BJ (cell line): ENCODE results near the gene SSRP1. TPM values are rescaled to one million over a fixed set of nuclear protein-coding genes. Genes with fewer than 3 reads are reported as not detected.

Experiments used
- CTCF ChIA-PET: fragments of 350-600 bp; formaldehyde crosslinking; extraction: SDS; loops from one replicate; lab custom pipeline; 2021; ENCODE audit warnings: antibody characterized with exemption, inconsistent platforms; lab: Yijun Ruan, JAX
- POLR2A ChIA-PET: fragments of 300-600 bp; sonication (Branson Sonifier 250); formaldehyde crosslinking; extraction: SDS; loops from one replicate; lab custom pipeline; 2021; ENCODE audit warnings: antibody characterized with exemption; lab: Charles Lee
- DNase-seq: peaks from one replicate; pipeline ENCODE4 v3.0.0-alpha.2; 2011; ENCODE audit warnings: low read depth
- H3K27me3 ChIP-seq: 2 replicates; pipeline ENCODE4 v1.6.0; 2011; ENCODE audit warnings: low read length; ENCODE audit not compliant: control insufficient read depth, insufficient read depth
- H3K36me3 ChIP-seq: 2 replicates; pipeline ENCODE4 v1.5.1; 2011; ENCODE audit warnings: low read length; ENCODE audit not compliant: control insufficient read depth, insufficient read depth
- H3K4me3 ChIP-seq: 2 replicates; pipeline ENCODE4 v1.5.1; 2011; ENCODE audit warnings: low read depth, mild to moderate bottlenecking, control low read depth, low read length
- polyA plus RNA-seq: library from polyadenylated mRNA; depleted of rRNA; stranded (reverse); fragments of >200 nt; gene quantifications from 2 replicates; pipeline ENCODE4 v1.2.3, GENCODE V29; 2011
- TF ChIP-seq, protein P1 (sequence below): IDR thresholded peaks from 2 replicates; pipeline ENCODE4 v1.5.1; 2011; ENCODE audit warnings: low read depth, mild to moderate bottlenecking, control low read depth, inconsistent platforms, low read length, moderate library complexity; ENCODE audit not compliant: insufficient read depth

Gene SSRP1
- polyA plus RNA-seq, 1 experiment = 102 TPM

DNA sequence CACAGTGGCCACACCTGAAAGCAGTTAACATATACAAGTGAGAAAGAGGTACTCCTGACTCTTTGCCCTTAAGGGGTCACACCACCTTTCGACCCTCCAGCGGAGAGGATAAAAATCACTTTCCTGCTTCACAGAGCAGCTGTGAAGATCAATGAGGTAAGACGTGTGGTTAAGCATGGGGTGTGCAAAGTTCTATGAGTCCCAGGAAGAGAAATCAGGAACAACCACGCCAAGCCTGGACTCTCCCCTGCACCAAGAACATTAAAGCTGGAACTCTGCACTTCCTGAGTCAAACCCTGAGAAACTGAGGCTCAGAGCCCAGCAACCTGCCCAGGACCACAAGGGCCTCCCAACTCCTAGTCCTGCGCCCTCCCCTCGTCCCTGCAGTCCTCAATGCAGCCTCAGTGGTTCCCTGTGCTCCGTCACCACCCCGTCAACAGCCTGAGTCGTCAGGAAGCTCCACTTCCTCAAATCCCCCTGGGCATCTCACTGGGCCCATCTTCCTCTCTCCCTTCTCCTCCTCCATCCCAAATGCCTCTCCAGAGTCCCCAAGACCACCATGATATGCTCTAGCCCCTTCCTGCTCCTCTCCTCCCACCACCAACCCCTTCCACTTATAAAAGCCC, 28.6 kb downstream of the SSRP1 start:
- no peak for DNase-seq
- ChIA-PET CTCF (interaction anchor here (1.0 kb wide), 1 partner anchor 29 kb away, joined by 3 read pairs; no protein-coding TSS in a partner anchor), POLR2A (no interaction called here)
- no peak overlapping the region for H3K4me3 ChIP-seq
- no peaks in the 10 kb centered on the region for H3K27me3 ChIP-seq
- H3K36me3 ChIP-seq = peaks cover 52% of the 10 kb centered on the region
- TF ChIP-seq, protein P1, sequence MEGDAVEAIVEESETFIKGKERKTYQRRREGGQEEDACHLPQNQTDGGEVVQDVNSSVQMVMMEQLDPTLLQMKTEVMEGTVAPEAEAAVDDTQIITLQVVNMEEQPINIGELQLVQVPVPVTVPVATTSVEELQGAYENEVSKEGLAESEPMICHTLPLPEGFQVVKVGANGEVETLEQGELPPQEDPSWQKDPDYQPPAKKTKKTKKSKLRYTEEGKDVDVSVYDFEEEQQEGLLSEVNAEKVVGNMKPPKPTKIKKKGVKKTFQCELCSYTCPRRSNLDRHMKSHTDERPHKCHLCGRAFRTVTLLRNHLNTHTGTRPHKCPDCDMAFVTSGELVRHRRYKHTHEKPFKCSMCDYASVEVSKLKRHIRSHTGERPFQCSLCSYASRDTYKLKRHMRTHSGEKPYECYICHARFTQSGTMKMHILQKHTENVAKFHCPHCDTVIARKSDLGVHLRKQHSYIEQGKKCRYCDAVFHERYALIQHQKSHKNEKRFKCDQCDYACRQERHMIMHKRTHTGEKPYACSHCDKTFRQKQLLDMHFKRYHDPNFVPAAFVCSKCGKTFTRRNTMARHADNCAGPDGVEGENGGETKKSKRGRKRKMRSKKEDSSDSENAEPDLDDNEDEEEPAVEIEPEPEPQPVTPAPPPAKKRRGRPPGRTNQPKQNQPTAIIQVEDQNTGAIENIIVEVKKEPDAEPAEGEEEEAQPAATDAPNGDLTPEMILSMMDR = no peak

DNA sequence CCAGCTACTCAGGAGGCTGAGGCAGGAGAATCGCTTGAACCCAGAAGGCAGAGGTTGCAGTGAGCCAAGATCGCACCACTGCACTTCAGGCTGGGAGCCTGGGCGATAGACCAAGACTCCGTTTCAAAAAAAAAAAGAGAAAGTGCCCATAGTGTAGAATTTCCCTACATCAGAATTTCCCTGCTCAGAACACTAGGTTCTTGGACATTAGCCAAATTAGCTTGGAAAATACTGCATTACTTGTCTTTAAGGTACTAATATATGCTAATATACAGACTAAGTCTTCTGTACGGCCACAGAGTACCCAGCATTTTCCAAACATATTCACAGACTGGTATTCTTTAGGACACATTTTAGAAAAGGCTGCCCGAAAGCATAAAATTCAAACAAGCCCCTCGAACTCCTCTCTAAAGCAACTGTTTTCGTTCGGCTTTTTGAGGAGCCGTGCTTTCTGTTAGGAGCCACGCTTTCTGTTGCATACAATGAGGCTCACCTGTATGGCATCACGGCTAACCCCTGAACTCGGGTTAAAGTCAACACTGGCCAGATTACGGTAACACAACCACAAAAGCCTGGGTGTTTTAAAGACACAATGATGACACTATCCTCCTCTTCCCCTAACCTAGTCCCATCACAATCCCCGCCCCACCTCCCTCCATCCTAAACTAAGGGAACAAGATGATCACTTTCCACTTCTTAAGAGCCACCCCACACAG, 29.4 kb downstream of the SSRP1 start:
- no peak overlapping the region for H3K4me3 ChIP-seq
- ChIA-PET CTCF (interaction anchor here (1.0 kb wide), 1 partner anchor 28 kb away, joined by 3 read pairs; no protein-coding TSS in a partner anchor), POLR2A (no interaction called here)
- no peaks in the 10 kb centered on the region for H3K27me3 ChIP-seq
- DNase-seq = no peak
- TF ChIP-seq, protein P1 = no peak
- H3K36me3 ChIP-seq = peaks cover 58% of the 10 kb centered on the region

DNA sequence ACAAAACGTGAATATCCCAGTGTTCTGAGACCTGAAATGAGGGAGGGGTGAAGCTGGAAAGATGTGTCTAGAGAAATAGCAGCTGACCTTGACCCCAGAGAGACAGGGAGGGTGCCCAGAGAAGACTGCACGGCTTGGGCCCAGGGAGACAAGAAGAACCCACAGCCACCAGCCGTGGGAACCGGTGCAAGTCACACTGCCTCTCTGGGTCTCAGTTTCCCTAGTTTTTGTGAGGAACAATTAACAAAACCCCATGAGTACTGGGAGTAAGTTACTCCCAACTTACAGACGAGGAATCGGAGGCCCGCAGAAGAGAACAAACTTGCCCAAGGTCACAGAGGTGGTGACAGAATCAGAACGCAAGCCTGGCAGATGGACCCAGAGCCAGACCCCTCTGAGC, 30.2 kb downstream of the SSRP1 start:
- TF ChIP-seq, protein P1 = no peak
- no peak overlapping the region for H3K4me3 ChIP-seq
- no peak for DNase-seq
- POLR2A ChIA-PET = no interaction called here
- no peaks in the 10 kb centered on the region for H3K27me3 ChIP-seq
- peaks cover 62% of the 10 kb centered on the region for H3K36me3 ChIP-seq
- CTCF ChIA-PET = no interaction called here

DNA sequence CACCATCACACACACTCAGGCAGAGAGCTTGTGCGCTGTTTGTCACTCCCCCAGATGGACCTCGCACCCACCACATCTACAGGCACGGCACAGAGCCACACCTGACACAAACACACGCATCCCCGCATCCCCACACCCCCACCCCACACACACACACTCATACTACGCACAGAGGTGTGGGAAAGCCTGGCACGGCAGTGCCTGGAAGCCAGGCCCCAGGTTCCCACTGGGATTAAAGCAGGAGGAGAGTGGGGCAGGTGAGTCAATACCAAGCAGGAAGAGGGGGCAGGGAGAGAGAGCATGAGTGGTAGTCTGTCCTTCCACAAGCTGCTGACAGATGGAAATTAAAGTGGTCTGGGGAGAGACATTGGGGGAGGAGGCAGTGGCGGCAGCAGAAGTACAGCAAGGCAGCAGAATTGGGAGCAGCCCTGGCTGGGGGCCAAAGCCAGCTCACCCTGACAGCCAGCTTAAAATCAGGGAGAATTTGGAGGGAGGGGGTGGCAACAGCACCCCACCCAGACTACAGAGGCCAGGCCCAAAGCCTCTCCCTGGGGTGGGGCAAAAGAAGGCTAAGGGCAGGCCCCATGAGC, 31.6 kb downstream of the SSRP1 start:
- DNase-seq = no peak
- POLR2A ChIA-PET = no interaction called here

More for the DNA sequence above, 31.6 kb downstream of the SSRP1 start:
- Histone ChIP-seq H3K27me3 (no peaks in the 10 kb centered on the region), H3K4me3 (no peak overlapping the region), H3K36me3 (peaks cover 60% of the 10 kb centered on the region)
- TF ChIP-seq, protein P1 = no peak
- CTCF ChIA-PET = no interaction called here
